NCI-H345 (cell line): ENCODE measurements around the gene SGMS1.
"Not testable (repeated sequence)": the region's sequence is repeated elsewhere in the genome, so short reads cannot be mapped to it uniquely, and the experiment has no call there.

Source experiments
- DNase-seq: peaks from one replicate; lab custom pipeline; 2025; lab: John Stamatoyannopoulos, UW

Gene SGMS1

GRCh38 chr10:50580262-50580891 is 43.4 kb downstream of the SGMS1 start:
- no peak for DNase-seq

- no peak for DNase-seq
Measured at GRCh38 chr10:50579491-50580261, 44.1 kb downstream of the SGMS1 start.

GRCh38 chr10:50578949-50579348 is 44.8 kb downstream of the SGMS1 start:
- DNase-seq = no peak

GRCh38 chr10:50577681-50578350 is 45.9 kb downstream of the SGMS1 start:
- no peak for DNase-seq

- DNase-seq = no peak
Measured at GRCh38 chr10:50577010-50577409, 46.7 kb downstream of the SGMS1 start.

- DNase-seq = no peak
Measured at GRCh38 chr10:50576245-50576815, 47.4 kb downstream of the SGMS1 start.

- DNase-seq = no peak
Measured at GRCh38 chr10:50575477-50576244, 48.1 kb downstream of the SGMS1 start.

- no peak for DNase-seq
Measured at GRCh38 chr10:50574931-50575330, 48.8 kb downstream of the SGMS1 start.

GRCh38 chr10:50574305-50574704 is 49.5 kb downstream of the SGMS1 start:
- no peak for DNase-seq

GRCh38 chr10:50572017-50572491 is 51.7 kb downstream of the SGMS1 start:
- no peak for DNase-seq

- not testable (repeated sequence) for DNase-seq
Measured at GRCh38 chr10:50568750-50569149, 55.0 kb downstream of the SGMS1 start.

GRCh38 chr10:50567384-50567783 is 56.4 kb downstream of the SGMS1 start:
- peak; percentile 15 for DNase-seq

GRCh38 chr10:50566150-50566549 is 57.6 kb downstream of the SGMS1 start:
- DNase-seq = no peak

- no peak for DNase-seq
Measured at GRCh38 chr10:50565301-50566083, 58.3 kb downstream of the SGMS1 start.

GRCh38 chr10:50563906-50564305 is 59.9 kb downstream of the SGMS1 start:
- no peak for DNase-seq

GRCh38 chr10:50561816-50562215 is 61.9 kb downstream of the SGMS1 start:
- DNase-seq = peak; percentile 16

- no peak for DNase-seq
Measured at GRCh38 chr10:50561266-50561665, 62.5 kb downstream of the SGMS1 start.

GRCh38 chr10:50560370-50560769 is 63.4 kb downstream of the SGMS1 start:
- no peak for DNase-seq

- DNase-seq = no peak
Measured at GRCh38 chr10:50558371-50558770, 65.4 kb downstream of the SGMS1 start.

- DNase-seq = no peak
Measured at GRCh38 chr10:50557130-50557682, 66.5 kb downstream of the SGMS1 start.
